Ishikawa (cell line): ENCODE data around the gene PGBD5.

Source experiments
- CEBPB ChIP-seq: IDR thresholded peaks from 2 replicates; pipeline ENCODE4 v1.6.1; 2012
- CREB1 ChIP-seq: IDR thresholded peaks from 2 replicates; pipeline ENCODE4 v1.6.1; 2012; ENCODE audit warnings: low read depth
- EGR1 ChIP-seq: IDR thresholded peaks from 2 replicates; pipeline ENCODE4 v1.6.1; 2012
- EP300 ChIP-seq: IDR thresholded peaks from 2 replicates; pipeline ENCODE4 v1.6.1; 2012; ENCODE audit warnings: borderline replicate concordance
- FOXM1 ChIP-seq: IDR thresholded peaks from 2 replicates; pipeline ENCODE4 v1.6.1; 2012; ENCODE audit warnings: low read depth, borderline replicate concordance
- NFIC ChIP-seq: IDR thresholded peaks from 2 replicates; pipeline ENCODE4 v1.6.1; 2012
- RAD21 ChIP-seq: IDR thresholded peaks from 2 replicates; pipeline ENCODE4 v1.6.1; 2012; ENCODE audit warnings: low read depth
- TAF1 ChIP-seq: IDR thresholded peaks from 2 replicates; pipeline ENCODE4 v1.6.1; 2012; ENCODE audit warnings: low read depth, mild to moderate bottlenecking
- TCF12 ChIP-seq: IDR thresholded peaks from 2 replicates; pipeline ENCODE4 v1.6.1; 2012; ENCODE audit warnings: low read depth
- TEAD4 ChIP-seq: IDR thresholded peaks from 2 replicates; pipeline ENCODE4 v1.6.1; 2012
- YY1 ChIP-seq: IDR thresholded peaks from 2 replicates; pipeline ENCODE4 v1.6.1; 2012; ENCODE audit warnings: low read depth
- ZBTB7A ChIP-seq: IDR thresholded peaks from 2 replicates; pipeline ENCODE4 v1.6.1; 2012; ENCODE audit warnings: low read depth
- TF ChIP-seq, protein P1 (sequence below): IDR thresholded peaks from 2 replicates; pipeline ENCODE4 v1.6.1; 2012
- TF ChIP-seq, protein P2 (sequence below): IDR thresholded peaks from 2 replicates; pipeline ENCODE4 v1.6.1; 2012
- TF ChIP-seq, protein P3 (sequence below): IDR thresholded peaks from 2 replicates; pipeline ENCODE4 v1.6.1; 2012; ENCODE audit warnings: low read depth, mild to moderate bottlenecking

Gene PGBD5

DNA sequence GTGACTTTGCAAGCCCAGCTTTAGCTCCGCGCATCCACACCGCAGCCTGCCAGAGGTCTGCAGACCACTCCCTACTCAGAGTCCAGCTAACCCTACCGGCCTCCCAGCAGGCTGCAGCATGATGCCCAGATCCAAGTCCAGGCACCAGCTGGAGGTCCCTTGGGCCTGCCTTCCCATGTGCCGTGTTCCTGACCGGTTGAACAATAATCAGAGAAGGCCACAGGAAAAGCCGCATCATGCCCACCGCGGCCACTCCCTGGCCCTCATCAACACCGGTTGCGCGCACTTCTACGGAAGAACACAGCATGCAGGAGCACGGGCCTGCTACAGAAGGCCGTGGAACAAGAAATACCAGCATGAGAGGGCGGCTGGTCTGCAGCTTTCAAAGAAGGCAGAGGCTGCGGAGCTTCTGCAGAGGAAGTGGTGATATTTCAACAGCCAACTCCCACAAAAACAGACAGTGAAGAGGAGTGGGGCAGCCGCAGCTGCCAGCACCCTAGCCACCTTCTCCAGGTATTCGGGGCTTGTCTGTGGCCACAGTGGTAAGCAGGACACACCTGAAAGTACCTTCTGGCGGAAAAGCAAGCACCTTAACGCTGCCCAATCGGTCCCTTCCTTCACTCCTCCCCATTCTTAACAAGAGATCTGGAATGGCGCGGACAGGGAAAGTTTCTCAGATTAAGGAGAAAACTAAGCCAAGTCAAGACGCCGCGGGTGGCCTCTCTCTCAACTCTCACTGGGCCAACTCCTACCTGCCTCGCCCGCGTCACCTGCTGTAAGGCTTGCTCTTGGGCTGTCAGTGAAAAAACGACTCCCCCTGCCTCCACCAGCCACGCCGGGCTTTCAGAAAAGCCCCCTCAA is 1.5 kb downstream of the PGBD5 start:
- TF ChIP-seq, protein P1, sequence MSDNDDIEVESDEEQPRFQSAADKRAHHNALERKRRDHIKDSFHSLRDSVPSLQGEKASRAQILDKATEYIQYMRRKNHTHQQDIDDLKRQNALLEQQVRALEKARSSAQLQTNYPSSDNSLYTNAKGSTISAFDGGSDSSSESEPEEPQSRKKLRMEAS = 0 out of 2 replicates have a peak, but pooled peaks have one; percentile 5
- no peak for TF ChIP-seq TAF1

DNA sequence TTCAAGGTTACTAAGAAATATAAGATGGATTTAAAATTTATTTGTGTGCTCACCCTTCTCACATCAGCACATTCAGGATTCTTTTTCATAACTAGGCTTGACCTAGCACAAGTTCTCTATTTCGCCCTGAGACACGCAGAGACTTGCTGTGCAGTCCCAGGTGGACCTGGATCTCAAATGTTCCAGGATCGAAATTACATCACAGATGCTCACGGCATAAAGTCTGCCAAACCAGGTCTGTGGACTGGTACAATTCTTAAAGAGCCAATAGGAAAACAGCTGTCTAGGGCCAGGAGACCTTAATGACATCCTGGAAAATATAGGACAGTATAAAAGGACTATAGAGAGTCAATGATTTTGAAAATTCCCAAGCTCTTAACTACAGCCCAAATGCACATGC is 2.2 kb downstream of the PGBD5 start:
- TF ChIP-seq FOXM1 (no peak), TAF1 (no peak), CREB1 (no peak), ZBTB7A (no peak), TEAD4 (no peak), RAD21 (no peak)
- TF ChIP-seq, protein P2, sequence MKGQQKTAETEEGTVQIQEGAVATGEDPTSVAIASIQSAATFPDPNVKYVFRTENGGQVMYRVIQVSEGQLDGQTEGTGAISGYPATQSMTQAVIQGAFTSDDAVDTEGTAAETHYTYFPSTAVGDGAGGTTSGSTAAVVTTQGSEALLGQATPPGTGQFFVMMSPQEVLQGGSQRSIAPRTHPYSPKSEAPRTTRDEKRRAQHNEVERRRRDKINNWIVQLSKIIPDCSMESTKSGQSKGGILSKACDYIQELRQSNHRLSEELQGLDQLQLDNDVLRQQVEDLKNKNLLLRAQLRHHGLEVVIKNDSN = no peak

DNA sequence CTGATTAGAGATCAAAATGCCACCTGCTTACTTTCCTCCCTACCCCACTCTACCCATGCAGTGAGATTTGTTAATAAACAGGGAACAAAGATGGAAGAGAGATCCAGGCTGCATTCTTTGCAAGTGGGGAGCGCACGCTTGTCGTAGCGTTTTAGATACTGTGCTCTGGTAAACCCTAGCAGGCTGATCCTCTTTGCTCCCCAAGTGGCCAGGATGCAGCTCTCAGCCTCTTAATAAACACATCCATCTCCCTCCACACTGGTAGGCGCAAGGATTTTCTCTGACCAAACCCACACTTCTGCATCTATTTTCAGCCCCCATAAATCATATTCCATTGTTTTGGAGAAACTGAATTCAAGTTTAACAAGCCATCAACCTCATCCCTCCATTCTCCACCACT is 2.9 kb downstream of the PGBD5 start:
- TF ChIP-seq, protein P3, sequence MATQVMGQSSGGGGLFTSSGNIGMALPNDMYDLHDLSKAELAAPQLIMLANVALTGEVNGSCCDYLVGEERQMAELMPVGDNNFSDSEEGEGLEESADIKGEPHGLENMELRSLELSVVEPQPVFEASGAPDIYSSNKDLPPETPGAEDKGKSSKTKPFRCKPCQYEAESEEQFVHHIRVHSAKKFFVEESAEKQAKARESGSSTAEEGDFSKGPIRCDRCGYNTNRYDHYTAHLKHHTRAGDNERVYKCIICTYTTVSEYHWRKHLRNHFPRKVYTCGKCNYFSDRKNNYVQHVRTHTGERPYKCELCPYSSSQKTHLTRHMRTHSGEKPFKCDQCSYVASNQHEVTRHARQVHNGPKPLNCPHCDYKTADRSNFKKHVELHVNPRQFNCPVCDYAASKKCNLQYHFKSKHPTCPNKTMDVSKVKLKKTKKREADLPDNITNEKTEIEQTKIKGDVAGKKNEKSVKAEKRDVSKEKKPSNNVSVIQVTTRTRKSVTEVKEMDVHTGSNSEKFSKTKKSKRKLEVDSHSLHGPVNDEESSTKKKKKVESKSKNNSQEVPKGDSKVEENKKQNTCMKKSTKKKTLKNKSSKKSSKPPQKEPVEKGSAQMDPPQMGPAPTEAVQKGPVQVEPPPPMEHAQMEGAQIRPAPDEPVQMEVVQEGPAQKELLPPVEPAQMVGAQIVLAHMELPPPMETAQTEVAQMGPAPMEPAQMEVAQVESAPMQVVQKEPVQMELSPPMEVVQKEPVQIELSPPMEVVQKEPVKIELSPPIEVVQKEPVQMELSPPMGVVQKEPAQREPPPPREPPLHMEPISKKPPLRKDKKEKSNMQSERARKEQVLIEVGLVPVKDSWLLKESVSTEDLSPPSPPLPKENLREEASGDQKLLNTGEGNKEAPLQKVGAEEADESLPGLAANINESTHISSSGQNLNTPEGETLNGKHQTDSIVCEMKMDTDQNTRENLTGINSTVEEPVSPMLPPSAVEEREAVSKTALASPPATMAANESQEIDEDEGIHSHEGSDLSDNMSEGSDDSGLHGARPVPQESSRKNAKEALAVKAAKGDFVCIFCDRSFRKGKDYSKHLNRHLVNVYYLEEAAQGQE = no peak
- TF ChIP-seq, protein P2 = no peak
- TF ChIP-seq YY1 (no peak), ZBTB7A (no peak), CEBPB (no peak), TCF12 (no peak)

DNA sequence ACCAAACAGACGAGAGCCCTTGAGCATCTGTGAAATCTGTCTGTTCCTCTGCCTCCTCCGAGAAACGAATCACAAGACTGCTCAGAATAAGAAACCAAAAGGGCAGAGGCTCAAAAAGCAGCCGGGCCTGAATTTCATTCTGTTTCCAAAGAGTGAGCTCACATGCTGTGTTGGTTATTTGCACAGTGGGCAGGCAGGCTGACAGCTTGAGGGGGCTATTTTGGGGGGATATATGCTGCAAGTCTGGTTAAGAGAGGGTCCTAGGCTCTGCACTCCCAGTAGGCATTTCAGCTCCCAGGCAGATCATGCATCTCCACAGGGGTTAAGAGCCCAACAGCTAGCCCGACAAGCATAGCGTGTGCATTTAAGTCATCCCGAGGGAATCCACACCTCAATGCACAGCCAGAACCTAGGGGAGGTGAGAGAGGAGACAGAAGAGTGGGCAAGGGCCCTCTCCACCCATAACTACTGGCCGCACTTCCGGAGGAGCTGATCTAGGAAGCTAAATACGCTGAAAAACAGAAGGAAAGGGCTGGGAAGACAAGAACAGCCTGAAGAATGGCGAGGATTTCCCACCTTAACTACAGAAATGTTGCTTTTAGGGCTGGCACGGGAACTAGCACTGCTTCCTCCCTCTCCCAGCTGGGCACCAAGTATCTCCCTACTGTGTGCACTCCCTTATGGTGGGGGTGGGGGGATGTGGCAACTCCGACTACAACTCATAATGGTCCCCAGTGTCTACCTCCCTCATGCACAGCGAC is 3.7 kb downstream of the PGBD5 start:
- TF ChIP-seq TAF1 = no peak
- TF ChIP-seq YY1 = no peak
- TF ChIP-seq EP300 = no peak
- no peak for TF ChIP-seq TEAD4

DNA sequence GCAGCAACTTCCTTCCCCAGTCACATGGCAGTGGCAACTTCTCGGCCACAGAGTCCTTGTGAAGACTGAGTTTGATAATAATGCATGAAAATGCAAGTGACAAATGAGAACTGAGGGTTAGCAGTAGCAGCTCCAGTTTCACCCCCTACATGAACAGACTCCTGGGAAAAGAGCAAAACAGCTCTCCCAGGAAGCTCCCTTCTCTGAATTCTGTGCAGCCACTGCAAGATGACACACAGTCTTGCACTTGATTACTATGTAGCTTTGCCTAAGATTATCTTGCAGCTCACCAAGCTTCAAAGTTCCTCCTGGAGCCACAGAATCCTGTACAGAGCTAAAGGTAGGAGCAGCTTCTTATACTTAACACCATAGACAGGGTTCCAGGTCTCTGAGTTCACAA is 4.7 kb downstream of the PGBD5 start:
- TF ChIP-seq RAD21 (no peak), TEAD4 (no peak), CREB1 (no peak), TCF12 (no peak)
- TF ChIP-seq, protein P3 = no peak

DNA sequence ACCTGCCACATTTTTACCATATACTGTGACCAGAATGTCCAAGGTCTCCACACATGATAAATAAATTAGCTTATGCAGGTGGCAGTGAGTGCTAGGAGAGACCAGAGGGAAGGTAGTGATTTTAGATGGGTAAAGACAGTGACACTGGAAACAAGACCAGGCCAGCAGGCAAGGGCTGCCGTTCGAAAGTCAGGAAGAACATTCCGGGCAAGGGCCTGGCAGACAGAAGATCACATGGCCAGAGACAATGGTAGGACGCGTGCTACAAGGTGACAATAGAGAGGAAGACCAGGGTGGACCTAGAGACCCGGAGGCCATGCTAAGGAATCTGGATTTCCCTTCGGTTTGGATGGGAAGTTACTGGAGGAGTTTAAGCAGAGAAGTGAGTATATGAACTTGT is 9.7 kb downstream of the PGBD5 start:
- TF ChIP-seq NFIC (no peak), YY1 (no peak), TEAD4 (no peak), CEBPB (no peak), ZBTB7A (no peak), FOXM1 (no peak), EGR1 (no peak), EP300 (no peak)
- TF ChIP-seq, protein P1 = no peak
- TF ChIP-seq, protein P2 = no peak
- TF ChIP-seq, protein P3 = no peak
